H4 (cell line): ENCODE results near the gene IDUA. TPM values are rescaled to one million over a fixed set of nuclear protein-coding genes. Genes with fewer than 3 reads are reported as not detected.
"Not testable (repeated sequence)": the region's sequence is repeated elsewhere in the genome, so short reads cannot be mapped to it uniquely, and the experiment has no call there.

Source experiments
- DNase-seq: peaks from one replicate; pipeline ENCODE4 v3.0.0-alpha.2; 2015; ENCODE audit warnings: low spot score
- total RNA-seq: library from RNA; depleted of rRNA; stranded (reverse); fragments of >200 nt; shearing (Covaris generic); gene quantifications from 2 replicates; pipeline ENCODE4 v1.2.3, GENCODE V29; 2014

Gene IDUA
- total RNA-seq, 1 experiment from 2014 or later, result 5.3 TPM

GRCh38 chr4:967113-968104 lies 19.4 kb upstream of the IDUA start:
- DNase-seq, result no peak

GRCh38 chr4:968221-968620 lies 18.6 kb upstream of the IDUA start:
- no peak for DNase-seq

- DNase-seq, result no peak
Measured at GRCh38 chr4:968621-969394, 18.0 kb upstream of the IDUA start.

- no peak for DNase-seq
Measured at GRCh38 chr4:970046-970745, 16.6 kb upstream of the IDUA start.

- DNase-seq, result no peak
Measured at GRCh38 chr4:970854-971520, 15.9 kb upstream of the IDUA start.

GRCh38 chr4:971666-972500 lies 15.0 kb upstream of the IDUA start:
- DNase-seq, result no peak

GRCh38 chr4:972651-973424 lies 14.0 kb upstream of the IDUA start:
- no peak for DNase-seq

GRCh38 chr4:973431-974397 lies 13.1 kb upstream of the IDUA start, which contains the start of gene DGKQ:
DGKQ (minus strand) TSS chr4:973569; CDS start chr4:973482, 87 bp downstream.
- peak; percentile 33 for DNase-seq

GRCh38 chr4:974668-975067 lies 12.2 kb upstream of the IDUA start:
- DNase-seq, result no peak

- not testable (repeated sequence) for DNase-seq
Measured at GRCh38 chr4:976016-976415, 10.8 kb upstream of the IDUA start.

- DNase-seq, result no peak
Measured at GRCh38 chr4:978957-979701, 7.7 kb upstream of the IDUA start.

GRCh38 chr4:982291-982690 lies 4.6 kb upstream of the IDUA start:
- no peak for DNase-seq

GRCh38 chr4:982814-983213 lies 4.0 kb upstream of the IDUA start:
- DNase-seq, result no peak

GRCh38 chr4:984336-985054 lies 2.3 kb upstream of the IDUA start:
- DNase-seq, result no peak

- DNase-seq, result no peak
Measured at GRCh38 chr4:985123-985830, 1.6 kb upstream of the IDUA start.

- DNase-seq, result no peak
Measured at GRCh38 chr4:986428-986878, 391 bp upstream of the IDUA start.
